Measurements from ENCODE around the gene SH3D21. TPM values are rescaled to one million over a fixed set of nuclear protein-coding genes. Genes with fewer than 3 reads are reported as not detected.

Gene SH3D21
- total RNA-seq, 2 donors from 2014 or later = 3.9 to 5.6 TPM

GRCh38 chr1:36279789-36280296 lies 26.3 kb upstream of the SH3D21 start:
- Histone ChIP-seq H3K9me3 (no peaks in the 10 kb centered on the region), H3K36me3 (peaks cover 3% of the 10 kb centered on the region), H3K4me3 (no peak overlapping the region), H3K27ac (peak overlapping the region in 1 of 2 donors; percentile 6), H3K27me3 (replicated peaks; ENCODE audit: insufficient read depth) (no peaks in the 10 kb centered on the region), H3K4me1 (ENCODE audit: control insufficient read depth in 1 of 2, low read depth in 2 of 2) (peaks cover 10 to 41% of the 10 kb centered on the region in 2 donors)
- DNase-seq (ENCODE audit: low spot score) (no peak), ATAC-seq (ENCODE audit: insufficient number of reproducible peaks, low FRiP score, low read depth) (no peak)
- TF ChIP-seq, protein P1, sequence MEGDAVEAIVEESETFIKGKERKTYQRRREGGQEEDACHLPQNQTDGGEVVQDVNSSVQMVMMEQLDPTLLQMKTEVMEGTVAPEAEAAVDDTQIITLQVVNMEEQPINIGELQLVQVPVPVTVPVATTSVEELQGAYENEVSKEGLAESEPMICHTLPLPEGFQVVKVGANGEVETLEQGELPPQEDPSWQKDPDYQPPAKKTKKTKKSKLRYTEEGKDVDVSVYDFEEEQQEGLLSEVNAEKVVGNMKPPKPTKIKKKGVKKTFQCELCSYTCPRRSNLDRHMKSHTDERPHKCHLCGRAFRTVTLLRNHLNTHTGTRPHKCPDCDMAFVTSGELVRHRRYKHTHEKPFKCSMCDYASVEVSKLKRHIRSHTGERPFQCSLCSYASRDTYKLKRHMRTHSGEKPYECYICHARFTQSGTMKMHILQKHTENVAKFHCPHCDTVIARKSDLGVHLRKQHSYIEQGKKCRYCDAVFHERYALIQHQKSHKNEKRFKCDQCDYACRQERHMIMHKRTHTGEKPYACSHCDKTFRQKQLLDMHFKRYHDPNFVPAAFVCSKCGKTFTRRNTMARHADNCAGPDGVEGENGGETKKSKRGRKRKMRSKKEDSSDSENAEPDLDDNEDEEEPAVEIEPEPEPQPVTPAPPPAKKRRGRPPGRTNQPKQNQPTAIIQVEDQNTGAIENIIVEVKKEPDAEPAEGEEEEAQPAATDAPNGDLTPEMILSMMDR (IDR thresholded peaks at IDR 0.05) = no peak

DNA sequence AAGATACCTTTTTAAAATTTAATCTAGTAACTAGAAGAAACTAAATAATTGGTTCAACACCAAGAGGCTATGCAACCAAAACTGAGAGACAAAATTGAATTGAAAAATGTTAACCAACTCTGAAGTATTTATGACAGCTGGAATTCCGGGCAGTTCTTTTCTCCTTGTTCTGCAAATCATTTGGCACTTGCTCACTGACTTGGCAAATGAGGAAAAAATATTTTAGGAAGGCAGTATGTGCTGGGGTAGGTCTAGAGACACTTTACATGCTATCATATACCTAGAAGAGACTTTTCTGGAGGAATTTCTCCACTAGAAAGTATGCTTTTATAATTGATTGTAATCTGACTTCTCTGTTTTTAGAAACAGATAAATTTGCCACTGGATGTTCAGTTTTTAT lies 22.1 kb upstream of the SH3D21 start:
- Histone ChIP-seq H3K4me1 (ENCODE audit: control insufficient read depth in 1 of 2, low read depth in 2 of 2) (peaks cover 8 to 46% of the 10 kb centered on the region in 2 donors), H3K36me3 (peaks cover 25% of the 10 kb centered on the region)

DNA sequence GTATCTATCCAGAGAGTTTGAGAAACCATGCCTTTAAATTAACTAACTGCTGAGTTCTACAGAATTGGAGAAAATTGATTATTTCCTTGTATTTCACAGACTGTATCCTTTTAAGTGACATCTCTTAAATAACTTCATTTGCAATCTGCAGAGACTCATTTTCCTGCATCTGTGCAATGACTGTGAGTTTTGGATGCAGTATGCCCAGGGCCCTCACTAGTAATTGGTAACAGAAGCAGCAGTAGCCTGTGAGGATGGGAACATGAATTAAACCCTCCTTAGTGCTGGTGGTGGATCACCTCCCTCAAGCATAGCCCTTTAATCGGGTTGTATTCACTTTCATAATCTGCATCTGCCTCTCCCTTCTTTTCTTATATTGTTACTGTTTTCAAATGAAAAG lies 21.7 kb upstream of the SH3D21 start:
- H3K27ac ChIP-seq = no peak overlapping the region
- no peak for DNase-seq (ENCODE audit: low spot score)
- no peaks in the 10 kb centered on the region for H3K9me3 ChIP-seq
- no peak for ATAC-seq (ENCODE audit: insufficient number of reproducible peaks, low FRiP score, low read depth)
- H3K4me3 ChIP-seq = no peak overlapping the region
- H3K4me1 ChIP-seq (ENCODE audit: control insufficient read depth in 1 of 2, low read depth in 2 of 2) = peaks cover 8 to 42% of the 10 kb centered on the region in 2 donors
- TF ChIP-seq, protein P1 (IDR thresholded peaks at IDR 0.05) = no peak
- peaks cover 29% of the 10 kb centered on the region for H3K36me3 ChIP-seq
- H3K27me3 ChIP-seq (replicated peaks; ENCODE audit: insufficient read depth) = no peaks in the 10 kb centered on the region

More for the DNA sequence above, 22.1 kb upstream of the SH3D21 start:
- no peak for DNase-seq (ENCODE audit: low spot score)
- TF ChIP-seq, protein P1 (IDR thresholded peaks at IDR 0.05) = no peak
- Histone ChIP-seq H3K27ac (no peak overlapping the region), H3K4me3 (no peak overlapping the region), H3K9me3 (no peaks in the 10 kb centered on the region), H3K27me3 (replicated peaks; ENCODE audit: insufficient read depth) (no peaks in the 10 kb centered on the region)
- ATAC-seq (ENCODE audit: insufficient number of reproducible peaks, low FRiP score, low read depth) = no peak

- TF ChIP-seq, protein P1 (IDR thresholded peaks at IDR 0.05) = peak; percentile 72
- ATAC-seq (ENCODE audit: insufficient number of reproducible peaks, low FRiP score, low read depth) (no peak), DNase-seq (ENCODE audit: low spot score) (no peak)
- no peak overlapping the region for H3K4me3 ChIP-seq
- no peaks in the 10 kb centered on the region for H3K27me3 ChIP-seq (replicated peaks; ENCODE audit: insufficient read depth)
- peaks cover 0 to 31% of the 10 kb centered on the region in 2 donors for H3K4me1 ChIP-seq (ENCODE audit: control insufficient read depth in 1 of 2, low read depth in 2 of 2)
- no peaks in the 10 kb centered on the region for H3K9me3 ChIP-seq
- H3K36me3 ChIP-seq = peaks cover 38% of the 10 kb centered on the region
- no peak overlapping the region for H3K27ac ChIP-seq
Measured at GRCh38 chr1:36285443-36286101, 20.6 kb upstream of the SH3D21 start.

DNA sequence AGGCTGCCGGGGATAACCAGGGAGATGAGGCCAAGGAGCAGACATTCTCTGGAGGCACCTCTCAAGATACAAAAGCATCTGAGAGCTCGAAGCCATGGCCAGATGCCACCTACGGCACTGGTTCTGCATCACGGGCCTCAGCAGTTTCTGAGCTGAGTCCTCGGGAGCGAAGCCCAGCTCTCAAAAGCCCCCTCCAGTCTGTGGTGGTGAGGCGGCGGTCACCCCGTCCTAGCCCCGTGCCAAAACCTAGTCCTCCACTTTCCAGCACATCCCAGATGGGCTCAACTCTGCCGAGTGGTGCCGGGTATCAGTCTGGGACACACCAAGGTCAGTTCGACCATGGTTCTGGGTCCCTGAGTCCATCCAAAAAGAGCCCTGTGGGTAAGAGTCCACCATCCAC lies 19.4 kb upstream of the SH3D21 start:
- no peak for ATAC-seq (ENCODE audit: insufficient number of reproducible peaks, low FRiP score, low read depth)
- H3K27ac ChIP-seq = no peak overlapping the region
- H3K9me3 ChIP-seq = no peaks in the 10 kb centered on the region
- peaks cover 49% of the 10 kb centered on the region for H3K36me3 ChIP-seq
- TF ChIP-seq, protein P1 (IDR thresholded peaks at IDR 0.05) = no peak
- DNase-seq (ENCODE audit: low spot score) = no peak
- H3K4me3 ChIP-seq = no peak overlapping the region
- H3K27me3 ChIP-seq (replicated peaks; ENCODE audit: insufficient read depth) = no peaks in the 10 kb centered on the region
- H3K4me1 ChIP-seq (ENCODE audit: control insufficient read depth in 1 of 2, low read depth in 2 of 2) = peaks cover 0 to 29% of the 10 kb centered on the region in 2 donors

Data from thoracic aorta (tissue), 2 donors.